HEK293T (cell line): ENCODE results near the gene ADAP1.

Experiments used
- CTBP1 ChIP-seq: fragments of 450-650 bp; IDR thresholded peaks from 2 replicates; pipeline ENCODE4 v1.6.1; 2016; ENCODE audit warnings: borderline replicate concordance
- ELF4 ChIP-seq: fragments of 450-650 bp; IDR thresholded peaks from 2 replicates; pipeline ENCODE4 v1.6.1; 2017; ENCODE audit warnings: antibody characterized with exemption
- FOXA1 ChIP-seq: fragments of 450-650 bp; IDR thresholded peaks from 2 replicates; pipeline ENCODE4 v1.6.1; 2016; ENCODE audit warnings: mild to moderate bottlenecking
- LEF1 ChIP-seq: fragments of 450-650 bp; IDR thresholded peaks from 2 replicates; pipeline ENCODE4 v1.6.1; 2017; ENCODE audit warnings: mild to moderate bottlenecking, borderline replicate concordance
- PKNOX1 ChIP-seq: fragments of 450-650 bp; IDR thresholded peaks from 2 replicates; pipeline ENCODE4 v1.6.1; 2016
- SP1 ChIP-seq: fragments of 450-650 bp; IDR thresholded peaks from 2 replicates; pipeline ENCODE4 v1.6.1; 2017
- SUZ12 ChIP-seq: fragments of 450-650 bp; IDR thresholded peaks from 2 replicates; pipeline ENCODE4 v1.6.1; 2016; ENCODE audit warnings: mild to moderate bottlenecking

DNA sequence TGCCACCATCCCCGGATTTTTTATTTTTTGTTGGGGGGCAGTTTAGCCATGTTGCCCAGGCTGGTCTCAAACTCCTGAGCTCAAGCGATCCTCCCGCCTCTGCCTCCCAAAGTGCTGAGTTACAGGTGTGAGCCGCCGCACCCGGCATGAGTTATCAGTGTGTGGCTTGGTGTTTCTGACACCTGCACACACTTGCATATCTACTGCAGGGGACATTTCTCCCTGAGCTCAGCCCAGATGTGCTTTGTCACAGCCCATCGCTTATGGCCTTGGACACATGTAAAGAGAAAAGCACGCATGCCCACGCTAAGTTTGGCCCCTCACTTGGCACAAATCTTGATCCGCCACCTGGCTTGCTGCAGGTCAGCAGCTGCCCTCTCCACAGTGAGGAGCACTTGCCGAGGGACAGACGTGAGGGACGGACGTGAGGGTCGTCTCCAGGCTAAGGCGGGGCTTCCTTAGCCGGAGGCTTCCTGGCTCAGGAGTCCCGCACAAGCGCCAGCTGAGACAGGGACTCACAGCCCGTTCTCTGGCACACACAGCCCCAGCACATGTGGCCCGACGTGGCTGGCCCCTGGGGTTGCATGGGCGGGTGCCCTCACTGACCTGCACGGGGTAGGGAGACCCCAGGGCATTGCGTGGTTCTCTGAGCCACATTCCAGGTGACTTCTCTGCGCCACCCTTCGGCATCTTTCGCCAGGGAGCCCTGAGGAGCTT is 40.3 kb upstream of the ADAP1 start:
- no peak for TF ChIP-seq PKNOX1
- no peak for TF ChIP-seq CTBP1
- TF ChIP-seq LEF1 = no peak
- no peak for TF ChIP-seq SUZ12
- TF ChIP-seq ELF4 = no peak
- TF ChIP-seq SP1 = no peak
- no peak for TF ChIP-seq FOXA1
